Nephron (organoid): Measurements from ENCODE around the gene GLRB.

Experiments used
- H3K27ac Mint-ChIP-seq, 3 experiments: 2 replicates each; pipeline ENCODE4 v1.8.0; 2020; ENCODE audit warnings: mixed read lengths in 3 of 3, mild to moderate bottlenecking in 2 of 3, moderate library complexity in 1 of 3
- H3K27me3 Mint-ChIP-seq: 2 replicates; pipeline ENCODE4 v1.8.0; 2021; ENCODE audit warnings: low read depth, mild to moderate bottlenecking, moderate library complexity, mixed read lengths
- H3K36me3 Mint-ChIP-seq: 2 replicates; pipeline ENCODE4 v1.8.0; 2020; ENCODE audit warnings: low read depth, mixed read lengths
- H3K4me1 Mint-ChIP-seq: 2 replicates; pipeline ENCODE4 v1.8.0; 2020; ENCODE audit warnings: mixed read lengths
- H3K4me3 Mint-ChIP-seq, 3 experiments: 2 replicates each; pipeline ENCODE4 v1.8.0; 2020; ENCODE audit warnings: mild to moderate bottlenecking in 3 of 3, mixed read lengths in 3 of 3, moderate library complexity in 2 of 3
- H3K9me3 Mint-ChIP-seq: 2 replicates; pipeline ENCODE4 v1.8.0; 2020; ENCODE audit warnings: mixed read lengths
- TF ChIP-seq, protein P1 (sequence below), 3 experiments: fragments of 200-600 bp; sonication (generic); IDR thresholded peaks; one replicate each; pipeline ENCODE4 v1.5.0; 2021; ENCODE audit warnings: antibody characterized with exemption in 3 of 3; ENCODE audit not compliant: unreplicated experiment in 3 of 3

GLRB gene

DNA sequence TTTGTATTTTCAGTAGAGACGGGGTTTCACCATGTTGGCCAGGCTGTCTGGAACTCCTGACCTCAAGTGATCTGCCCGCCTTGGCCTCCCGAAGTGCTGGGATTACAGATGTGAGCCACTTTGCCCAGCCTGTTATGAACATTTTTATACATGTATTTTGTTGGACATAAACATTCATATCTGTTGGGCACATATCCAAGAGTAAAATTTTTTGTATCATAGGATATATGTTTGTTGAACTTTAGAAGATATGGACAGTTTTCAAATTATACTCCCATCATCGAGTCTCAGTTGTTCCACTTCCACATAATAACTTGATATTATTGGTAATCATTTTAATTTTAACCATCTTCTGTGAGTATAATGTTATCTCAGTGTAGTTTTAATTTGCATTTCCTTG, 23.6 kb downstream of the GLRB start:
- H3K27me3 Mint-ChIP-seq, result no peaks in the 10 kb centered on the region

DNA sequence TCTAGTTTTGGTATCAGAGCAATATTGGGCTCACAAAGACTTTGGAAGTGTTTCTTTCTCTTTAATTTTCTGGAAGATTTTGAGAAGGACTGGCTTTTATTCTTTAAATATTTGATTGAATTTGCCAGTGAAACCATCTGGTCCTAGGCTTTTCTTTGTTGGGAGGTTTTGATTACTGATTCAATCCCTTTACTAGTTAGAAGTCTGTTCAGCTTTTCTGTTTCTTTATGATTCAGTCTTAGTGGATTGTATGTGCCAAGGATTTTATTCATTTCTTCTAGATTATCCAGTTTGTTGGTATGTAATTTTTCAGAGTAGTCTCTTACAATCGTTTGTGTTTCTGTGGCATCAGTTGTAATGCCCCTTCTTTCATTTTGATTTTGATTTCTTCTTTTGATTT, 28.6 kb downstream of the GLRB start:
- Mint-ChIP-seq H3K9me3 (peaks cover 12% of the 10 kb centered on the region), H3K4me1 (no peaks in the 10 kb centered on the region), H3K4me3 (no peak overlapping the region), H3K36me3 (no peaks in the 10 kb centered on the region), H3K27ac (no peak overlapping the region), H3K27me3 (no peaks in the 10 kb centered on the region)
- TF ChIP-seq, protein P1, sequence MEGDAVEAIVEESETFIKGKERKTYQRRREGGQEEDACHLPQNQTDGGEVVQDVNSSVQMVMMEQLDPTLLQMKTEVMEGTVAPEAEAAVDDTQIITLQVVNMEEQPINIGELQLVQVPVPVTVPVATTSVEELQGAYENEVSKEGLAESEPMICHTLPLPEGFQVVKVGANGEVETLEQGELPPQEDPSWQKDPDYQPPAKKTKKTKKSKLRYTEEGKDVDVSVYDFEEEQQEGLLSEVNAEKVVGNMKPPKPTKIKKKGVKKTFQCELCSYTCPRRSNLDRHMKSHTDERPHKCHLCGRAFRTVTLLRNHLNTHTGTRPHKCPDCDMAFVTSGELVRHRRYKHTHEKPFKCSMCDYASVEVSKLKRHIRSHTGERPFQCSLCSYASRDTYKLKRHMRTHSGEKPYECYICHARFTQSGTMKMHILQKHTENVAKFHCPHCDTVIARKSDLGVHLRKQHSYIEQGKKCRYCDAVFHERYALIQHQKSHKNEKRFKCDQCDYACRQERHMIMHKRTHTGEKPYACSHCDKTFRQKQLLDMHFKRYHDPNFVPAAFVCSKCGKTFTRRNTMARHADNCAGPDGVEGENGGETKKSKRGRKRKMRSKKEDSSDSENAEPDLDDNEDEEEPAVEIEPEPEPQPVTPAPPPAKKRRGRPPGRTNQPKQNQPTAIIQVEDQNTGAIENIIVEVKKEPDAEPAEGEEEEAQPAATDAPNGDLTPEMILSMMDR (IDR thresholded peaks at IDR 0.05; ENCODE audit: unreplicated experiment in 3 of 3), result no peak

More for the DNA sequence above, 23.6 kb downstream of the GLRB start:
- H3K4me3 Mint-ChIP-seq, result no peak overlapping the region
- H3K36me3 Mint-ChIP-seq, result no peaks in the 10 kb centered on the region
- no peaks in the 10 kb centered on the region for H3K9me3 Mint-ChIP-seq
- H3K4me1 Mint-ChIP-seq, result peaks cover 10% of the 10 kb centered on the region
- H3K27ac Mint-ChIP-seq, result peak overlapping the region in 1 of 3 experiments; percentile 93
- TF ChIP-seq, protein P1 (IDR thresholded peaks at IDR 0.05; ENCODE audit: unreplicated experiment in 3 of 3), result no peak

DNA sequence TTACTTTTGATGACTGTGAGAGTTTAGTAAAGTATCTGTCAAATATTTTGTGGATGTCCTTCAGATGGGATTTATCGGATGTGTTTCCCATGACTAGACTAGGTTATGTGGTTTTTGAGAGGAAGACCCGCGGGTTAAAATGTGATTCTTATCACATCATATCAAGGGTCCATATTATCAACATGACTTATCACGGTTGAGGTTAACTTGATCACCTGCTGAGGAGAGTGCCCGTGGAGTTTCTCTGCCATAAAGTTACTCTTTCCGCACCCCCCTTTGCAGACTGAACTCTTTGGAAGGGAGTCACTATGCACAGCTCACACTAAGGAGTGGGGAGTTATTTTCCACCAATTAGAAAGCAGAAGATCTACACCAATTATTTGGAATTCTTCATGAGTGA, 38.7 kb downstream of the GLRB start:
- H3K4me1 Mint-ChIP-seq, result peaks cover 8% of the 10 kb centered on the region
- H3K4me3 Mint-ChIP-seq, result no peak overlapping the region
- H3K27ac Mint-ChIP-seq, result no peak overlapping the region
- peaks cover 4% of the 10 kb centered on the region for H3K9me3 Mint-ChIP-seq
- H3K36me3 Mint-ChIP-seq, result no peaks in the 10 kb centered on the region
- TF ChIP-seq, protein P1 (IDR thresholded peaks at IDR 0.05; ENCODE audit: unreplicated experiment in 3 of 3), result no peak
- H3K27me3 Mint-ChIP-seq, result no peaks in the 10 kb centered on the region

DNA sequence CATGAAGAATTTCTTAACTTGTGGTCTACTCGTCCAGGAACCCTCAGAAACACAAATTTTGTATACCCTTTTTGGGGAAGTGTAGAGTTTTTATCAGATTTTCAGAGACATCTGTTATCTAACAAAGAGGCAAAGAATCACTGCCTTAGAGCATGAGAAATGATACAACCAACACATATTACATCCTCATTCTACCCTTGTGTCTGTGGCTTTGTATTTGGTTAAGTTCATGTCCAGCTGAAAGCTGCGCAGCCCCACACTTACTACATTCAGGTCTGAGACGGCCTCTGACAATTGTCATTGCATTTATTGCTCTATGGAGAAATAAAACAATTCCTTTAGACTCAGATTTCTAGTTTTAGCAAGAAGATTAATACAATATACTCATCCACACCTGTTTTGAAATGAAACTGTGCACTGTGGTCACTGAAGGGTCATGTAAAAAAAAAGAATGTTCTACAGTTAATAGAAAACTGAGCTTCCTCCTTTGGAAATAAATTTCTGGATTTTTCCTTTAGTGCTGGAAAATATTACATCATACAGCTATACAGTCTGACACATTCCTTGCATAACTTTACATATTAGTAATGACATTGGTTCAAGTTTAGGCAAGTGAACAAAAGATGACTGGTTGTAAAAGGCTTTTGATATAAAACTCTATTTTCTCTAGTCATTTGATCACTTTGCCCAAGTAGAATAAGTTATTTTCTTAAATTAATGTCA, 39.8 kb downstream of the GLRB start:
- Mint-ChIP-seq H3K27me3 (no peaks in the 10 kb centered on the region), H3K4me3 (no peak overlapping the region), H3K4me1 (peaks cover 8% of the 10 kb centered on the region), H3K27ac (peak overlapping the region; percentile 28 to 82 (median 73)), H3K36me3 (no peaks in the 10 kb centered on the region), H3K9me3 (peaks cover 4% of the 10 kb centered on the region)
- TF ChIP-seq, protein P1 (IDR thresholded peaks at IDR 0.05; ENCODE audit: unreplicated experiment in 3 of 3), result no peak

DNA sequence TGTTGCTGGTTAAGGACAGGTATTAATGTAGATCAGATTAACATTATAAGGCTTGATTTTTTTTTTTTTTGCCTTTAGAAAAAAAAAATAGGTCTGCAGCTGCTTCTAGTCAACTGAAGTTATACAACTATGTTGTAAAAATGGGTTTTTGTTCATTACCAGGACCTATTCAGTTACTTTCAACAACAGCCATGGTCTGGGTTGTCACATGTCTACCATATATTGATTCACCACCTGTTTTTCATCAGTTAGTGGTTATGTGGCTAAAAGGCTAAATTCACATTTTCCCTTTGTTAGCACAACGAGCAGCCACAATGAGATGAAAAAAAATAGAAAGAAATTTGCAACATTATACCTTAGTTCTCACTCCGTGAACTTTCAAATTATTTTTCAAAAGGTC, 45.5 kb downstream of the GLRB start:
- H3K27ac Mint-ChIP-seq, result no peak overlapping the region
- no peaks in the 10 kb centered on the region for H3K36me3 Mint-ChIP-seq
- no peaks in the 10 kb centered on the region for H3K4me1 Mint-ChIP-seq
- TF ChIP-seq, protein P1 (IDR thresholded peaks at IDR 0.05; ENCODE audit: unreplicated experiment in 3 of 3), result no peak
- H3K27me3 Mint-ChIP-seq, result no peaks in the 10 kb centered on the region
- no peaks in the 10 kb centered on the region for H3K9me3 Mint-ChIP-seq
- no peak overlapping the region for H3K4me3 Mint-ChIP-seq

DNA sequence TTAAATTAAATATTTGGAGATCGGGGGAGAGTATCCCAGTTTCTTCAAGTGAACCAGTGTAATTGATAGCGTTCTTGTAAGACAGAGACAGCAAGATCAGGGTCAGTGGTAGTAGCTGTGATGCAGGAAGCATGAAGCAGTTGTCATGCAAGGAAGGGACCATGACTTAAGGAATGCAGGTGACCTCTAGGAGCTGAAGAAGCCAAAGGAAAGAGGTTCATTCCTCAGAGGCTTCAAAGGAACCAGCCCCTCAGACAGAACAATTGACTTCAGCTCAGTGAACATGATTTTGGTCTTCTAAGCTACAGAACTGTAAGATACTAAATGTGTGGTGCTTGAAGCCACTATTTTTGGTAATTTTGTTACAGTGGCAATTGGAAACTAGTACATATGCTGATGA, 51.6 kb downstream of the GLRB start:
- H3K27me3 Mint-ChIP-seq, result no peaks in the 10 kb centered on the region
- TF ChIP-seq, protein P1 (IDR thresholded peaks at IDR 0.05; ENCODE audit: unreplicated experiment in 3 of 3), result no peak

More for the DNA sequence above, 51.6 kb downstream of the GLRB start:
- no peak overlapping the region for H3K27ac Mint-ChIP-seq
- no peak overlapping the region for H3K4me3 Mint-ChIP-seq
- no peaks in the 10 kb centered on the region for H3K36me3 Mint-ChIP-seq
- H3K4me1 Mint-ChIP-seq, result no peaks in the 10 kb centered on the region
- H3K9me3 Mint-ChIP-seq, result peaks cover 2% of the 10 kb centered on the region
